Vagina (tissue), 2 donors: ENCODE measurements around the gene ANO6. TPM values are rescaled to one million over a fixed set of nuclear protein-coding genes. Genes with fewer than 3 reads are reported as not detected.

ENCODE experiments used
- DNase-seq, 2 donors: peaks; one replicate each; pipeline ENCODE4 v3.0.0-alpha.2; 2017; ENCODE audit errors: extremely low spot score in 2 of 2
- H3K27ac ChIP-seq: fragments of 200-600 bp; sonication (generic); one replicate; pipeline ENCODE4 v1.5.1; 2019
- H3K27me3 ChIP-seq: fragments of 200-600 bp; sonication (generic); one replicate; pipeline ENCODE4 v1.5.1; 2019
- H3K36me3 ChIP-seq, 2 donors: fragments of 200-600 bp; sonication (generic); one replicate each; pipeline ENCODE4 v1.5.1; 2017 to 2019
- H3K4me1 ChIP-seq: fragments of 200-600 bp; sonication (generic); one replicate; pipeline ENCODE4 v1.5.1; 2019
- H3K4me3 ChIP-seq, 2 donors: fragments of 200-600 bp; sonication (generic); 1 replicate in 1 of 2; 2 replicates in 1 of 2; pipeline ENCODE4 v1.5.1; 2016 to 2019
- H3K9me3 ChIP-seq: fragments of 200-600 bp; sonication (generic); one replicate; pipeline ENCODE4 v1.5.1; 2019
- CTCF ChIP-seq, 3 experiments: fragments of 450-650 bp in 2 of 3; fragments of 200-600 bp in 1 of 3; sonication (generic) in 1 of 3; IDR thresholded peaks; one replicate each; pipeline ENCODE4 v1.5.1; 2017 to 2019; ENCODE audit warnings: antibody characterized with exemption in 3 of 3, mild to moderate bottlenecking in 2 of 3, moderate library complexity in 2 of 3
- POLR2A ChIP-seq, 2 donors: fragments of 450-650 bp; IDR thresholded peaks; one replicate each; pipeline ENCODE4 v1.6.1; 2017; ENCODE audit warnings: antibody characterized with exemption in 2 of 2, mild to moderate bottlenecking in 2 of 2, moderate library complexity in 2 of 2
- POLR2AphosphoS5 ChIP-seq, 2 donors: sonication (generic); formaldehyde crosslinking; IDR thresholded peaks; one replicate each; pipeline ENCODE4 v1.9.0; 2017; ENCODE audit warnings: antibody characterized with exemption in 2 of 2, mild to moderate bottlenecking in 2 of 2, low read depth in 1 of 2; ENCODE audit not compliant: insufficient read depth in 1 of 2
- intact Hi-C: fragments of 100-400 bp; cut with DNase I; formaldehyde crosslinking; loops from one replicate; pipeline ENCODE4 v1.15.1; 2023
- total RNA-seq: library from RNA; depleted of rRNA; stranded (reverse); fragments of >200 nt; gene quantifications from one replicate; pipeline ENCODE4 v1.2.3, GENCODE V29; 2016

Gene ANO6
- total RNA-seq, 1 donor from 2014 or later, result 48.4 TPM

GRCh38 chr12:45337835-45338234, 121.9 kb downstream of the ANO6 start:
- Histone ChIP-seq H3K4me3 (no peak overlapping the region), H3K36me3 (no peaks in the 10 kb centered on the region), H3K4me1 (peaks cover 14% of the 10 kb centered on the region), H3K27me3 (no peaks in the 10 kb centered on the region), H3K9me3 (no peaks in the 10 kb centered on the region), H3K27ac (no peak overlapping the region)
- TF ChIP-seq POLR2A (IDR thresholded peaks at IDR 0.05) (no peak), POLR2AphosphoS5 (IDR thresholded peaks at IDR 0.05; ENCODE audit: insufficient read depth in 1 of 2, low read depth in 1 of 2) (no peak), CTCF (IDR thresholded peaks at IDR 0.05) (no peak)
- intact Hi-C loops, result no loop called here
- DNase-seq, result no peak

GRCh38 chr12:45338272-45338671, 122.4 kb downstream of the ANO6 start:
- no peak for TF ChIP-seq POLR2A (IDR thresholded peaks at IDR 0.05)
- H3K9me3 ChIP-seq, result no peaks in the 10 kb centered on the region
- H3K27me3 ChIP-seq, result no peaks in the 10 kb centered on the region
- peaks cover 14% of the 10 kb centered on the region for H3K4me1 ChIP-seq
- no peaks in the 10 kb centered on the region for H3K36me3 ChIP-seq
- intact Hi-C loops, result no loop called here
- no peak for DNase-seq
- H3K27ac ChIP-seq, result no peak overlapping the region
- H3K4me3 ChIP-seq, result no peak overlapping the region

- no peak for DNase-seq
- intact Hi-C loops, result no loop called here
- no peak overlapping the region for H3K27ac ChIP-seq
- TF ChIP-seq CTCF (IDR thresholded peaks at IDR 0.05) (no peak), POLR2AphosphoS5 (IDR thresholded peaks at IDR 0.05; ENCODE audit: insufficient read depth in 1 of 2, low read depth in 1 of 2) (peak in 1 of 2 donors; percentile 65)
- H3K27me3 ChIP-seq, result no peaks in the 10 kb centered on the region
- no peak overlapping the region for H3K4me3 ChIP-seq
- peaks cover 14% of the 10 kb centered on the region for H3K4me1 ChIP-seq
- H3K9me3 ChIP-seq, result no peaks in the 10 kb centered on the region
- no peaks in the 10 kb centered on the region for H3K36me3 ChIP-seq
Observed at GRCh38 chr12:45339035-45339434, 123.1 kb downstream of the ANO6 start.

DNA sequence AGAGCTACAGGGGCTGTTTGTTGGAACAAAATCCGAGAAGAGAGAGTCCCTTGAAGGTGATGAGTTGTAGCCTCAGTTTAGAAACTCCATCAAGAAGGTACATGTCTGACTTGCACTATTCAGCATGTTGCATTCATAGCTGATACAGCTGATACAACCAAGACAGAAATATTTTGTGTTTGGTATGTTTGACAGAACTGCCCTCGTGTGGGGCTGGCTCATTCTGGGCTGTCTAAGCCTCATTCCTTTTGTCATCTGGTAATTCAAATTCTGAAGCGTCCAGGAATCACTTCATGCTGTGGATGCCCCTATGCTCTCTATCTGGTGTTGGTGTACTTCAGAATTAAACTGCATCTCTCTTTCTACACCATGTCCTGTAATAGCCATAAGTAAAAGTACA, 126.3 kb downstream of the ANO6 start:
- intact Hi-C loops, result no loop called here
- Histone ChIP-seq H3K36me3 (no peaks in the 10 kb centered on the region), H3K27ac (no peak overlapping the region), H3K4me3 (no peak overlapping the region), H3K4me1 (peaks cover 14% of the 10 kb centered on the region), H3K27me3 (no peaks in the 10 kb centered on the region), H3K9me3 (no peaks in the 10 kb centered on the region)
- no peak for TF ChIP-seq POLR2AphosphoS5 (IDR thresholded peaks at IDR 0.05; ENCODE audit: insufficient read depth in 1 of 2, low read depth in 1 of 2)
- DNase-seq, result no peak

DNA sequence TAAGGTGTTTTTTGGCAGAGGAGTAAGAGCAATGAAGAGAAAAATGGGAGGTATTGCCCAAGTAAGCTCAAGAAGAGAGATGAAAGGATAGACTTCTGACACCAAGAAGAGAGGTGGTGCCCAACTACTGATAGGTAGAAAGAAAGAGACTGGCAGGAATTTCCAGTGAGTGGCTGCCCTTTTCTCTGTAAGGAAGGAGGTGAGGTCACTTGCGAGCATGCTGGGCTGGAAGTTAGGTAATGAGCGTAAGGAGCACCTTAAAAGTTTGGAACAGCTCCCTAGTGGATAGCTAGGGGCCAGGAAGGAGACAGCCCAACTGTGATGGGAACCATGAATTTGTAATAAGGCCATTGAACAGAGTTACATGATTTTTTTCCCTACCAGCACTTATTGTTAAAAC, 127.0 kb downstream of the ANO6 start:
- intact Hi-C loops, result no loop called here
- Histone ChIP-seq H3K27ac (no peak overlapping the region), H3K4me3 (no peak overlapping the region), H3K36me3 (no peaks in the 10 kb centered on the region), H3K9me3 (no peaks in the 10 kb centered on the region), H3K4me1 (peaks cover 13% of the 10 kb centered on the region), H3K27me3 (no peaks in the 10 kb centered on the region)
- TF ChIP-seq POLR2A (IDR thresholded peaks at IDR 0.05) (no peak), CTCF (IDR thresholded peaks at IDR 0.05) (no peak)
- no peak for DNase-seq

- DNase-seq, result no peak
- TF ChIP-seq POLR2AphosphoS5 (IDR thresholded peaks at IDR 0.05; ENCODE audit: insufficient read depth in 1 of 2, low read depth in 1 of 2) (no peak), POLR2A (IDR thresholded peaks at IDR 0.05) (no peak), CTCF (IDR thresholded peaks at IDR 0.05) (no peak)
- Histone ChIP-seq H3K36me3 (peaks cover 0 to 3% of the 10 kb centered on the region in 2 donors), H3K27me3 (no peaks in the 10 kb centered on the region), H3K9me3 (no peaks in the 10 kb centered on the region), H3K27ac (no peak overlapping the region), H3K4me3 (no peak overlapping the region), H3K4me1 (peaks cover 7% of the 10 kb centered on the region)
- intact Hi-C loops, result no loop called here
Observed at GRCh38 chr12:45343269-45344051, 127.6 kb downstream of the ANO6 start.
